Stimulated activated CD4-positive, alpha-beta T cell treated with anti-CD3 and anti-CD28 coated beads, TNF-alpha, amount 100 ng/mL, for 1 hour (primary cell): ENCODE measurements around the gene PLOD3.

Experiments
- DNase-seq, 3 donors: peaks; one replicate each; pipeline ENCODE4 v3.0.0-alpha.2; 2020; ENCODE audit warnings: low read depth in 3 of 3, low spot score in 1 of 3

Gene PLOD3

DNA sequence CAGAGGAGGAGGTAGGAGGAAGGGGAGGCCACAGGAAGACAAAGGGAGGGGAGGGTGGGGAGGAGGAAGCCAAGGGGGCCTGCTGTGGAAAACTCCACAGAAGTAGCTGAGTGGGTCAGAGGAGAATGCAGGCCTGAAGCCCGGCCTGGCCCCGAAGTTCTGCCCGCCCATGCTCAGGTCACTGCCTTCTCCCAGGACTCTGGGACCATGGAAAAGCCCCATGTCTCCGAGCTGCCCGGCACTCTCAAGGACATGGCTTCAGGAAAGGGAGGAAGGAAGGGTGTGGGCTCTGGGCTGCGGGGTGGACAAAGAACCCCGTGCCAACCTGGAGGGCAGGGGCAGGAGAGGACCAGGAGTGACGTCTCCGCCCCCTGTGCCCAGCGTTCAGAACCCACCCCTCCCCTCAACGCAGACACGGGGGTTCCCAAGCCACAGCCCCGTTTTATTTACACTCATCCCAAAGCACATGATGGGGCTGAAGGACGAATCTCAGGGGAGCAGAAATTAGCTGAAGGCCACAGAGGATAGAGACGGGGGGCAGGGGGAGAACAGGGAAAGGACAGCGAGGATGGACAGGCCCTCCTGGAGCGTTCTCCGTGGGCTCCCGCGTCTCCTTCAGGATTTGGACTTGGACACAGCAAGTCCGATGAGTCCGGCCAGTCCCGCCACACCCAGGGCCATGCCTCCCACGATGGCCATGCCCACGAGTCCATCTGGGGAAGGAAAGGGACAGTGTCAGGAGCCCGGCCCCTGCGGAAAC, 22.0 kb upstream of the PLOD3 start:
- DNase-seq = no peak

DNA sequence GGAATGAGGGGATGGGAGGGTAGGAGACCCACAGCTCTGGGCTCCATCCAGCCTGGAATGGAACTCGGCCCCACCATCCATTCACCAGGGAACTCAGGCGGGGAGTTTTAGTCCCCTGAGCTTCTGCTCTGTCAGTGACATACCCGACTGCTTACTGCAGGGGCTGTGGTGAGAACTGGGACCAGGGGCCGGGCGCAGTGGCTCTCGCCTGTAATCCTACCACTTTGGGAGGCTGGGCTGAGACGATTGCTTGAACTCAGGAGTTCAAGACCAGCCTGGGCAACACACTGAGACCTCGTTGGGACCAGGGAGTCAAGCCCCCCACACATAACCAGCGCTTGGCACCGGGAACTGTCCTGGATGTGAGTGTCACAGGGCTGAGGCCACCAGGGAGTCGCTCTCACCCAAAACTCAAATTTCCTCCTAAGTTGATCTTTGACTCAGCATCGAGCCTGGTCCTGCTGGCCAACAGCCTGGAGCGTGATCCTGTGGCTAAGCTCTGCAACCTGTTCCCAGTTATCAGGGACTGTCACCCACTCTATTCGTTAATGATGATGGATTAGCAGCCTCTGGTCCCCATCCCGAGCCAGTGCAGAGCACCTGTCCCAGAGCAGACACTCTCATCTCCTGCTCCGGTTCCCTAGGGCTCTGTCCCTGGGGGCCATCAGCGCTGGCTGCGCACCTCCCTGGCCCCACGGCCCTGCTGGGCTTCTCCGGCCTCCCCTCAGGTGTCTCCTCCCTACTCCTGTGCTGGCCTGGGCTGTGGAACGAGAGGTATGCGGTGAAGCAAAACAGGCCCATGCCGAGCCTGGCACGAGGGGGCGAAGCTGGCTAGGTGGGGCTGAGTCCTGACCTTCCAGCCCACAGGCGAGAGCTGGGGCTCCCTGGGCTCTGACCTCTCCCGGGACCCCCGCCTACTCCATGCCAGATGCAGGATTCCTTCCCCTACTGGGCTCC, 21.1 kb upstream of the PLOD3 start:
- DNase-seq = no peak

DNA sequence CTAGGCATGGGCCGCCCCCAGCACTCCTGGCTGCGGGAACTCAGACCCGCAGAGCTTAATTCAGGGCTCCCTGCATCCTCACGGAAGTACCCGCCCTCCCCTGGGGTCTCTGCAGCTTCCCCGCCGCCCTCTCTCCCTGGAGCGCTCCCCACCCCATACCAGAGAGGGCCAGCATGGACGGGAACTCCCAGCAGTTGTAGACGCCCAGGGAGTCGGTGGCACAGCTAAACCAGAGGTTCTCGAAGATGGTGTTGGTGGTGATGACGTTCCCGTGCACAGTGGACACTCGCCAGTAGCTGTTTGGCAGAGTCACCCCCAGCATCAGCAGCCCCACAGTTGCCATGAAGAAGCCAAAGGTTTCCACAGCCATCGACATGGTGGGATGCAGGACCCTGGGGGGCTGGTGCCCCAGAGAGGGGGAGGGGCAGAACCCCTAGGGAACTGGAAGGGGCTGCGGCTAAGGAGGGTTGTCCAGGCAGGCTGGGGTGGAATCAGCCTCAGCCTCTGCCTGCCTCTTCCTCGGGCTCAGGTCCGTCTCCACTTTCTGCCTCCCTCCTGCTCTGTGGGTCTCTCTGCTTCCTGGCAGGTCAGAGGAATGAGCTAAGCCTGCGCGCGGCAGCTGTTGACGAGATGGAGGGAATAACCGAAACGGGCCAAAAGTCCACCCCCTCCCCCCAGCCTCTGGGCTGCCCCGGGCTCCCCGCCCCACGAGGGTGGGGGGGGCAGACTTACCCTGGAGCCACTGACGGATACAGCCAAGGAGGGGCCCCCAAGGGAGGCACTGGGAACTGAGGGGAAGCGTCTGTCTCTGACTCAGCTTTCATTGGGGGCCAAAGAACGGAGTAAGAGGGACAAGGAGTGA, 20.1 kb upstream of the PLOD3 start, which contains the start of gene CLDN15:
Gene CLDN15, minus strand, starts transcription at position 597 of the 862 bp plus-strand sequence. Its CDS starts 221 bp downstream, at position 376.
- DNase-seq = no peak

- no peak for DNase-seq
Measured at GRCh38 chr7:101236292-101236835, 19.0 kb upstream of the PLOD3 start.

DNA sequence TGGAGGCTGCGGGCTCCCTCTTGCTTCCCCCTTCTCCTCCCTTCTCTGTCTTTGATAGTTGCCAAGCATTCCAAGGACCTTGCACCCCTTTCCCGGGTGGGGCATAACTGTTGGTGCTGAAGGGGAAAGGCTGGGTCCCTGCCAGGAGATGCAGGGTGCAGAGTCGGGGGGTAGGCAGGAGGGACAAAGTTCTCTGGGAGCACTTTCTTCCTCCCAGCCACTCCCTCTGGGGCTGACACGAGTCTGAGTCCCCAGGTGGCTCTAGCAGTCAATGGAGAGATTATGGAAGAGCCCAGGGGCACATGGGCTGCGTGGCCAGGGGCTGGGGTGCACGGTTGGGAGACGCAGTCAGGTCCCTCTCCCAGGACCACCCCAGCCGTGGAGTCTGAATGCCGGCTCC, 18.1 kb upstream of the PLOD3 start:
- DNase-seq = no peak

DNA sequence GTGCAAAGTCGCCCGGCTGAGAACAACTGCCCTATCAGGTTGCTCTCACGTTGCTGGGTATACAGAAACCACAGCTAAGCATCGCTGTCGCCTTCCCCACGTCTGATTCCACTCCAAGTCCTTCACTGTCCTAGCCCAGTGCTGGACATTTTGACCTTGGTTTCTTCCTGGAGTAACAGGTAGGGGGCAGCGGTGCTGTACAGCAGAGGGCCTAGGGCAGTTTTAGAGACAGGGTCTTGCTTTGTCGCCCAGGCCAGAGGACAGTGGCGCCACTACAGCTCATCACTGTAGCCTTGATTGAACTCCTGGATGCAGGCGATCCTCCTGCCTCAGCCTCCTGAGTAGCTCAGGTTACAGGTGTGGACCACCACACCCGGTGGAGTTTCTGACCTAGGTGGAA, 17.7 kb upstream of the PLOD3 start:
- no peak for DNase-seq

- DNase-seq = no peak
Measured at GRCh38 chr7:101234636-101235035, 17.3 kb upstream of the PLOD3 start.

GRCh38 chr7:101233907-101234547, 16.6 kb upstream of the PLOD3 start:
- DNase-seq = no peak

DNA sequence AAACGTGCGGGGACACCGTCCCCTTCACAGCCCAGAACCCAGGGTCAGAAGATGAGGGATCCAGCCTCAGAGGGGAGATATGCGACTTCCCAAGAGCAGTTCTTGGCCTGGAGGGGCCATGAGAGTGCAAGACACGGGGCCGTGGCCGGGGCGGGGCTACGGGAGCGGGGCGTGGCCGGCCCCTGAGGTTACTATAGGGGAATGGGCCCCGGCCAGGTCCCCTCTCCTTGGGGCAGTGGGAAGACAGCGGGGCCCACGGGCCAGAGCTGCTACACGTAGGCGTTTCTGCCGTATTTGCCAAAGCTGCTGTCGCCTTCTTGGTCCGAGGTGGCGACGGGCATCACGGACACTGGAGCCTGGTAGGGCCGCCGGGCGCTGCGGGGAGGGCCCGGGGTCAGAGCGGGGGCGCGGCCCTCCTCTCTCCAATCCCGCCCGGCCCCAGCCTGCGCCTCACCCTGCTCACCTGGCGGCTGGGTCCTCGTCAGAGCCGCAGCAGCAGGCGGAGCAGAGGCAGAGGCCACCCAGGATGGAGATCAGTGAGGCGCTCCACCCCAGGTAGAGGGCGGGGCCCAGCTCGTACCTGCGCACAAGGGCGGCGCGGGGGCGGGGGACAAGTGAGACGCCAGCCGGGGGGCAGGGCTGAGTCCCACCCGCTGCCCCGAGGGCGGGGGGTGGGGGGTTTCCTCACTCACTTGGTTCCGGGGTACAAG, 14.9 kb upstream of the PLOD3 start:
- no peak for DNase-seq

- no peak for DNase-seq
Measured at GRCh38 chr7:101231644-101232043, 14.3 kb upstream of the PLOD3 start.

GRCh38 chr7:101226721-101227120, 9.3 kb upstream of the PLOD3 start:
- no peak for DNase-seq

- DNase-seq = no peak
Measured at GRCh38 chr7:101225650-101226049, 8.3 kb upstream of the PLOD3 start.

DNA sequence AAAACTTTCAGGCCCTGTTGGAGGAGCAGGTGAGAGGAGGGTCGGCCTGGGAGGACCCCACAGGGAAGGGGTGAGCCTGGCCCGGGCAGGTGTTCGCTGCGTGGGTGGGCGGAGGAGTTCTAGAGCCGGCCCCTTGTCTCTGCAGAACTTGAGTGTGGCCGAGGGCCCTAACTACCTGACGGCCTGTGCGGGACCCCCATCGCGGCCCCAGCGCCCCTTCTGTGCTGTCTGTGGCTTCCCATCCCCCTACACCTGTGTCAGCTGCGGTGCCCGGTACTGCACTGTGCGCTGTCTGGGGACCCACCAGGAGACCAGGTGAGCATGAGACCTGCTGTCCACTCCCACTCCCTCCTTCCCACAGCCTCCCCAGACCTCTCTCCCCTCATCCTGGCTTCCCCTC, 6.1 kb upstream of the PLOD3 start:
- no peak for DNase-seq

DNA sequence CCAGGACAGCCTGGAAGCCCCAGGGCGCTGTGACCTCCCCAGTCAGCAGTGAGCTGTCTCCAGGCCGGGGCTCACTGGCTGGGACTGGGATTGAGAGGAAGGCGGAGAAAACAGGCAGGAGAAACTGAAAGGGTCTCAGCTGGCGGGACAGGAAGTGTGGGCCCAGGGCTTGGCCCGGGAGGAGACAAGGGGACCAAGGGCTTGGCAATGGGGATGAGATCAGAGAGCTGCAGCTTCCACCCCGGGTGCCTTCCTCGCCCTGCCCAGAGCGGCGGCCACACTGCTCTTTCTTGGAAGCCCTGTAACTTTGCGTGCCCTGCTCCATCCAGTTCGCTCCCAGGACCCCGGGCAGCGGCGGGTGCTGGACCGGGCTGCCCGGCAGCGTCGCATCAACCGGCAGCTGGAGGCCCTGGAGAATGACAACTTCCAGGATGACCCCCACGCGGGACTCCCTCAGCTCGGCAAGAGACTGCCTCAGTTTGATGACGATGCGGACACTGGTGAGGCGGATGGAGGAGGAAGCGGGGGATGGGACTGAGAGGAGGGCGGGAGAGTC, 5.0 kb upstream of the PLOD3 start:
- no peak for DNase-seq

DNA sequence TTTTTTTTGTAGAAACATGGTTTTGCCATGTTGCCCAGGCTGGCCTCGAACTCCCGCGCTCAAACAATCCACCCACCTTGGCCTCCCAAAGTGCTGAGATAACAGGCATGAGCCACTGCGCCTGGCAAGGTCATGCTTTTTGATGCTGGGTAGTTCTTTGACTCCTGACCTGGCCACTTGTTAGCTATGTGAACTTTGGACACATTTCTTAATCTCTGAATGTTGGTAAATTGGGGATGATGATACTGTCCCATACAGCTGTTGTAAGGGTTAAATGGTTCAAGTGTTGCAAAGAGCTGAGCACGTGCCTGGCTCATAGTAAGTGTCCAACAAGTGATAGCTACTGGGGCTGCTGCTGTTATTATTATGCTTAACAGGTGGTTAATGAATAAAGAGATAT, 2.9 kb upstream of the PLOD3 start:
- DNase-seq = no peak

- no peak for DNase-seq
Measured at GRCh38 chr7:101218236-101219125, 1.1 kb upstream of the PLOD3 start.

DNA sequence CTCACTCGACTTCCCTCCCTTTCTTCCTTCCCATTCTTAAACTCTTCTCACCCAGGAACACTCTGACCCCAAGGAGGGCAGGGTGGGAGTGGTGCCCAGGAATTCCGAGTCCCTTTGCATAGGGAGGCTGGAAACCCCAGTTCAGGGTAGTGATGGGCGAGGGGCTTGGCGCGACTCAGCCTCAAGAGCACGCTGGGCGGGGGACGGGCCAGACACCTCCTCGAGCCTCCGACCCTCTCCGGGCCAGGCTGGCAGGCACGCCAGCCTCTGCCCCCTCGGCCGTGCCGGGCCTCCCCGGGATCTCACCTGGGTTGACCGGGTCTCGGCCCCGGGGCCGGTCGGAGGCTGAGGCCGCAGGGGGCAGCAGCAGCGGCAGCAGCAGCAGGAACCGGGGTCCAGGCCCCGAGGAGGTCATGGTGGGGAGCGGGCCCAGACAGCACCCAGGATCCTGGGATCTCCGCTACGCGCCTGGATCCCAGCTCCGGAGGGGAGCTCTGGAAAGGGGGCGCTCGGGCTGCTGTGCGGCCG, 457 bp downstream of the PLOD3 start:
- no peak for DNase-seq
